Measurements from ENCODE around the gene NAV2.
"Not testable (repeated sequence)": the region's sequence is repeated elsewhere in the genome, so short reads cannot be mapped to it uniquely, and the experiment has no call there.

The NAV2 gene

GRCh38 chr11:19949606-19950005 is 237.0 kb downstream of the NAV2 start:
- no peak for DNase-seq (ENCODE audit: low read depth, low spot score)

GRCh38 chr11:19951558-19952115 is 239.0 kb downstream of the NAV2 start:
- peak; percentile 80 for DNase-seq (ENCODE audit: low read depth, low spot score)

- DNase-seq (ENCODE audit: low read depth, low spot score) = peak; percentile 35
Observed at GRCh38 chr11:19952116-19952605, 239.5 kb downstream of the NAV2 start.

DNA sequence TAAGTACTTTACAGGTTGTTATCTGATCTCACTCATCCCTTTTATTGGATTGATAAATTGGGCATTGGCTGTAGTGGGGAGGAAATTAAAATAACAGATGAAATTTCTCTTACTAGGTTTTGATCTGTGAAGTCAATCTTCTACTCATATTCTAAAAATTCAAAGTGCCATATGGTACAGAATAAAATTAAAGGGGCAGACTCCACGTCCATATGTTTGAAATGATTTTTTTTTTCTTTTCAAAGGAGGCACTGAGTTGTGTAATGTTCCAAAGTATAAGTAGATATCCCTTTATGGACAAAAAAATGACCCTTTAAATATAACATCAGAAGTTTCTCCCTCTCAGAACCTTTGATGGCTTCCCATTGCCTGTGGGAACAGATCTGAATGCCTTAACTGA is 240.3 kb downstream of the NAV2 start:
- DNase-seq (ENCODE audit: low read depth, low spot score) = no peak

- peak; percentile 59 for DNase-seq (ENCODE audit: low read depth, low spot score)
Observed at GRCh38 chr11:19953336-19953735, 240.7 kb downstream of the NAV2 start.

GRCh38 chr11:19953909-19954308 is 241.3 kb downstream of the NAV2 start:
- DNase-seq (ENCODE audit: low read depth, low spot score) = peak; percentile 90

GRCh38 chr11:19954899-19955298 is 242.3 kb downstream of the NAV2 start:
- DNase-seq (ENCODE audit: low read depth, low spot score) = no peak

DNA sequence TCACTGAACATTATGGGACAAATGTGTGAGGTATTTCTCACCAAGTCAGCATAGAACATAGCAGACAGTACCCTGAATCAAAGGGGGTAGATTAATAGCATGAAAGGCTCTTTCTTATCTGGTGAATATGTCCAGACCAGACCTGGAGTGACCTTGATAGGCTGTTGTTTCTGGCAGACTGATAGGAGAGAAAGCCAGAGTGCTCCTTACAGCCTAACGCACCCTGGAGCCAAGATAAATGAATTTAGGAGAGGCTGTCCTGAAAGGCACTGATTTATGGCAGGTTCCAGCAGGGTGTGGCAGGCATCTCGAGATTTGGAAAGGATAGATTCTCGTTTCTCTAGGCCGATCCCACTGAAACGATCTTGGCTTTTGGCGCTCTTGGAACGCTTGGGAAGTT is 243.0 kb downstream of the NAV2 start:
- DNase-seq (ENCODE audit: low read depth, low spot score) = no peak

- no peak for DNase-seq (ENCODE audit: low read depth, low spot score)
Observed at GRCh38 chr11:19956228-19956627, 243.6 kb downstream of the NAV2 start.

- DNase-seq (ENCODE audit: low read depth, low spot score) = no peak
Observed at GRCh38 chr11:19957294-19957943, 244.8 kb downstream of the NAV2 start.

GRCh38 chr11:19958204-19958603 is 245.6 kb downstream of the NAV2 start:
- no peak for DNase-seq (ENCODE audit: low read depth, low spot score)

- DNase-seq (ENCODE audit: low read depth, low spot score) = no peak
Observed at GRCh38 chr11:19959210-19959609, 246.6 kb downstream of the NAV2 start.

DNA sequence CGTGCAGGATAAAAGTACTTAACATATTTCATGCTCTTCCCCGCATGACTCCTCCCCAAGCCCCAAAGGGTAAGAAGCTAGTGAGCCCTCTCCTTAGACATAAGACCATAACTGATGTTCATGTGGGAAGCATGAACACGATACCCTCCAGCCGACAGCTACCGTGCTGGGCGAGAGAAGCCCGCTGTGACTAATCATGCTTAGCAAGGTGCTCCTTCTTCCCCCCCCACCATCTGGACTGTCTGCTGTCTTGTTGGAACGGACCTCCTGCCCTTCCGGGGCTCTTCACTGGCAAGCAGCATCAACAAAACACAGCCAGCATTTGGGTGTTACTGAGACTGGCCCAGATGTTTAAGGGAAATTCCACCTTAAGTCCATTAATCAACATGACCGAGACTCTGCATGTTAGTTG is 247.0 kb downstream of the NAV2 start:
- DNase-seq (ENCODE audit: low read depth, low spot score) = no peak

- DNase-seq (ENCODE audit: low read depth, low spot score) = not testable (repeated sequence)
Observed at GRCh38 chr11:19960410-19960809, 247.8 kb downstream of the NAV2 start.

DNA sequence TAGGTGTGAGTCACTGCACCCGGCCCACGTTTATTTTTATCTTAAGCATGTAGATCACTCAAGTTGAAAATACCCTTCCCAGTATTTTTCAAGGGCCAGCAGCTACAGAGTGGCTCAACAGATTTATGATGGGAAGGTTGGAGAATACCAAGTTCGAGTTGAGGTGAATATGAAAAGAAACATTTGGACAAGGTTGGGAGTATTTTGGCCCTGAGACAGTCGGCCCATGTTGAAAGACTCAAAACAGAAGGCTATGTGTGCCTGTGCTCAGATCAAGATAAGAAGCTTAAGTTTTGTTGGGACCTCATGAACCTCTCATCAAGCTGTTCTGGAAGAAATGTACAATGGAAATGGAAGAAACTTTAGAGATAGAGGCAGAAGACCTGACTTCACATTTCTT is 248.6 kb downstream of the NAV2 start:
- no peak for DNase-seq (ENCODE audit: low read depth, low spot score)

DNA sequence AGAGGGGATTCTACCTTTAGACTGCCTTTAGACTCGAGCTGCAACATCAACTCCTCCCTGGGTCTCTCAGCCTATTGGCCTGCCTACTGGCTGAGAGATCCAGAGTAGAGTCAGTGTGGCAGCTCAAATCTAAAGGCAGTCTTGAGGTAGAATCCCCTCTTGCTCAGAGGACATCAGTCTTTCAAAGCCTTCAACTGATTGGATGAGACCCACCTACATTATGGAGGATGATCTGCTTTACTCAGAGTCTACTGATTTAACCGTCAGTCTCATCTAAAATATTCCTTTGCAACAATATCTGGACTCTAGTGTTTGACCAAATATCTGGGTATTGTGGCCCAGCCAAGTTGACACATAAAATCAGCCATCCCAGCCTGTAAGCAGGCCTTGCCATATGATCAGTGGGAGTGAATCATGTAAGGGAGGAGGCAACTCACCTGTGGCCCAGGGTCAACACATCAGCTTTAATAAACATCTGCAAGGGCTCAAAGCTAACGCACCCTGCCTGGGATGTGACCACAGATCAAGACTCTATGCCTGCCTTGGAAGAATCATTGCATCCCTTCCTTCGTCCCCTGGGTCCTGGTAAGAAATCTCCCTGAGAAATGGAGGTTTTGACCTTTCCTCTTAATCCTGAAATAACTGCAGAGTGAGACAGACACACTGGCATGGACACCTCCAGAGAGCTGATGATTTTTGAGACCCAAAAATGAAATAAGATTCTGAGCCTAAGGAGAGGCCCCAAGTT is 249.6 kb downstream of the NAV2 start:
- no peak for DNase-seq (ENCODE audit: low read depth, low spot score)

- DNase-seq (ENCODE audit: low read depth, low spot score) = peak; percentile 69
Observed at GRCh38 chr11:19962801-19963175, 250.2 kb downstream of the NAV2 start.

DNA sequence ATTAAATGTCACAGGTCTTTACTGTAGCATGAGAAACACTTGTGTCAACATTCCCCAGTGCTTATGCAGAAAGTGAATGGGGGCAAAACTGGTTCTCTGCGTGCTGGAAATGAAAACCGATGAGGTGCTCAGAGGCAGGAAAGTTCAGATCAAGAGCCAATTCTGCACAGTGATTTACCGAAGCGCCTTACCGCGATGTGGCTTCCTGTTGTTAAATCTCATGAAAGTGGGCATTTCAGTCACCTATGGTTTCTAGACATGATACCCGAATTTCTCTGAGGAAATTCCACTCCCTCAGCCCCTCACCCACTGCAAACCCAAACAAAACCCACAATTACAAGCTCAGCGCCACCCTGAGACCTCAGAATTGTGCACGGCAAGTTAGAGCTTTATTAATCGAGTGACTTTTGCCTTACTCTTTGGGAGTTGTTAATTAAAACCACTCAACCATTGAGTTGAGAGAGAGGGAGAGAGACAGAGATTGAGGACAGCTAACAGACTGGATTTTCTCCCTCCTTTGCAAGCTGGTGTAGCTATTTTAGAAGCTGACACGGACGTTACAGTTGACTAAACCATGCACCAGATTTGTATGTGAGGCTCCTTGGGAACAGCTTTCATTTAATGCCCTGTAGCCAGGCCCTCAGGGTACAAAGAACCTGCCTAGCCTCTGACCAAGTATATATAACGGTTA is 251.2 kb downstream of the NAV2 start:
- no peak for DNase-seq (ENCODE audit: low read depth, low spot score)

GRCh38 chr11:19966441-19966840 is 253.8 kb downstream of the NAV2 start:
- DNase-seq (ENCODE audit: low read depth, low spot score) = no peak

GRCh38 chr11:19966927-19967326 is 254.3 kb downstream of the NAV2 start:
- no peak for DNase-seq (ENCODE audit: low read depth, low spot score)

DNA sequence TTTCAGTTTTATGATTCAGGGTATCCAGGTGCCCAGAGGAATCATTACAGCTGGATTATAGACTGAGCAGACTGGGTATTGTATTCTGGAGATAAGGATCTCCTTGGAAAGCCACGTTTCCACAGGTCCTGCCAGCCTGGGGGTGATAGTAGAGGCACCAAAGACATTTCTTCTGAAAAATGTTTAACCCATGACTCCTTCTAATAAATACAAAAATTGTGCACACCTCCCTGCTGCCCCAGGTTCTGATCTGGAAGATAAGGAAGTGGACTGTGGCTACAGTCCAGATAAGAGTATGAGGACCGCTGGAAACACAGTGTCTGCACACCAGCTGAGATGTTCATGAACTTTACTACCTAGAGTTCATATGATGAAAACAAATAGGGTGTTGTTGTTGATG is 255.2 kb downstream of the NAV2 start:
- DNase-seq (ENCODE audit: low read depth, low spot score) = no peak

- DNase-seq (ENCODE audit: low read depth, low spot score) = no peak
Observed at GRCh38 chr11:19968860-19969259, 256.2 kb downstream of the NAV2 start.
